ENCODE results near the gene KY. TPM values are rescaled to one million over a fixed set of nuclear protein-coding genes. Genes with fewer than 3 reads are reported as not detected.

The KY gene
- total and polyA plus RNA-seq, 4 experiments from 2014 or later: not detected

- no peaks in the 10 kb centered on the region for H3K4me1 Mint-ChIP-seq
- H3K4me3 Mint-ChIP-seq: no peak overlapping the region
- intact Hi-C loops (cut with micrococcal nuclease): no loop called here
- H3K27me3 Mint-ChIP-seq: peaks cover 4 to 6% of the 10 kb centered on the region in 2 donors
- no peak overlapping the region for H3K27ac Mint-ChIP-seq
- Histone ChIP-seq H3K4me3 (ENCODE audit: low read length in 2 of 2) (no peak overlapping the region), H3K4me1 (ENCODE audit: insufficient read depth, low read length) (no peaks in the 10 kb centered on the region), H3K36me3 (ENCODE audit: insufficient read depth, low read length) (no peaks in the 10 kb centered on the region), H3K27me3 (ENCODE audit: insufficient read depth, low read length) (no peaks in the 10 kb centered on the region), H3K9me3 (ENCODE audit: control insufficient read depth in 1 of 2, low read length in 2 of 2) (no peaks in the 10 kb centered on the region), H3K27ac (ENCODE audit: low read depth, low read length) (no peak overlapping the region)
- ChIA-PET CTCF (ENCODE audit: partially characterized antibody) (no interaction called here), POLR2A (ENCODE audit: partially characterized antibody) (no interaction called here)
- H3K9me3 Mint-ChIP-seq: peaks cover 0 to 7% (median 0%) of the 10 kb centered on the region in 8 donors
- no peaks in the 10 kb centered on the region for H3K36me3 Mint-ChIP-seq
- DNase-seq: no peak
Observed at GRCh38 chr3:134667406-134667805, 16.6 kb upstream of the KY start.

- H3K9me3 Mint-ChIP-seq: peaks cover 0 to 7% (median 0%) of the 10 kb centered on the region in 8 donors
- no peaks in the 10 kb centered on the region for H3K9me3 ChIP-seq (ENCODE audit: control insufficient read depth in 1 of 2, low read length in 2 of 2)
- H3K27me3 ChIP-seq (ENCODE audit: insufficient read depth, low read length): no peaks in the 10 kb centered on the region
- no peaks in the 10 kb centered on the region for H3K36me3 Mint-ChIP-seq
- POLR2A ChIA-PET (ENCODE audit: partially characterized antibody): no interaction called here
- H3K4me1 Mint-ChIP-seq: no peaks in the 10 kb centered on the region
- H3K4me1 ChIP-seq (ENCODE audit: insufficient read depth, low read length): no peaks in the 10 kb centered on the region
- peaks cover 4 to 6% of the 10 kb centered on the region in 2 donors for H3K27me3 Mint-ChIP-seq
- H3K4me3 ChIP-seq (ENCODE audit: low read length in 2 of 2): no peak overlapping the region
- no peak overlapping the region for H3K27ac ChIP-seq (ENCODE audit: low read depth, low read length)
- intact Hi-C loops (cut with micrococcal nuclease): no loop called here
- no peak for DNase-seq
- H3K4me3 Mint-ChIP-seq: no peak overlapping the region
- CTCF ChIA-PET (ENCODE audit: partially characterized antibody): no interaction called here
- no peak overlapping the region for H3K27ac Mint-ChIP-seq
- no peaks in the 10 kb centered on the region for H3K36me3 ChIP-seq (ENCODE audit: insufficient read depth, low read length)
Observed at GRCh38 chr3:134666885-134667284, 16.1 kb upstream of the KY start.

GRCh38 chr3:134666466-134666865 lies 15.6 kb upstream of the KY start:
- Histone ChIP-seq H3K4me1 (ENCODE audit: insufficient read depth, low read length) (no peaks in the 10 kb centered on the region), H3K36me3 (ENCODE audit: insufficient read depth, low read length) (no peaks in the 10 kb centered on the region), H3K9me3 (ENCODE audit: control insufficient read depth in 1 of 2, low read length in 2 of 2) (no peaks in the 10 kb centered on the region), H3K27ac (ENCODE audit: low read depth, low read length) (no peak overlapping the region), H3K4me3 (ENCODE audit: low read length in 2 of 2) (no peak overlapping the region), H3K27me3 (ENCODE audit: insufficient read depth, low read length) (no peaks in the 10 kb centered on the region)
- intact Hi-C loops (cut with micrococcal nuclease): no loop called here
- Mint-ChIP-seq H3K9me3 (peaks cover 0 to 4% (median 0%) of the 10 kb centered on the region in 8 donors), H3K27ac (no peak overlapping the region), H3K4me3 (no peak overlapping the region), H3K36me3 (no peaks in the 10 kb centered on the region), H3K27me3 (peaks cover 4 to 6% of the 10 kb centered on the region in 2 donors), H3K4me1 (no peaks in the 10 kb centered on the region)
- POLR2A ChIA-PET (ENCODE audit: partially characterized antibody): no interaction called here
- DNase-seq: no peak
- CTCF ChIA-PET (ENCODE audit: partially characterized antibody): no interaction called here

GRCh38 chr3:134666052-134666451 lies 15.2 kb upstream of the KY start:
- no peaks in the 10 kb centered on the region for H3K9me3 ChIP-seq (ENCODE audit: control insufficient read depth in 1 of 2, low read length in 2 of 2)

GRCh38 chr3:134665243-134665642 lies 14.4 kb upstream of the KY start:
- Mint-ChIP-seq H3K27ac (no peak overlapping the region), H3K27me3 (peaks cover 6 to 7% of the 10 kb centered on the region in 2 donors), H3K4me1 (no peaks in the 10 kb centered on the region), H3K36me3 (no peaks in the 10 kb centered on the region), H3K4me3 (no peak overlapping the region), H3K9me3 (peaks cover 0 to 4% (median 0%) of the 10 kb centered on the region in 8 donors)
- H3K27me3 ChIP-seq (ENCODE audit: insufficient read depth, low read length): no peaks in the 10 kb centered on the region
- ChIA-PET CTCF (ENCODE audit: partially characterized antibody) (no interaction called here), POLR2A (ENCODE audit: partially characterized antibody) (no interaction called here)
- no peak overlapping the region for H3K4me3 ChIP-seq (ENCODE audit: low read length in 2 of 2)
- no peaks in the 10 kb centered on the region for H3K36me3 ChIP-seq (ENCODE audit: insufficient read depth, low read length)
- DNase-seq: no peak
- H3K4me1 ChIP-seq (ENCODE audit: insufficient read depth, low read length): no peaks in the 10 kb centered on the region
- no peak overlapping the region for H3K27ac ChIP-seq (ENCODE audit: low read depth, low read length)
- no peaks in the 10 kb centered on the region for H3K9me3 ChIP-seq (ENCODE audit: control insufficient read depth in 1 of 2, low read length in 2 of 2)
- intact Hi-C loops (cut with micrococcal nuclease): no loop called here

More at GRCh38 chr3:134666052-134666451, 15.2 kb upstream of the KY start:
- H3K36me3 ChIP-seq (ENCODE audit: insufficient read depth, low read length): no peaks in the 10 kb centered on the region
- Mint-ChIP-seq H3K36me3 (no peaks in the 10 kb centered on the region), H3K4me3 (no peak overlapping the region), H3K27ac (no peak overlapping the region), H3K4me1 (no peaks in the 10 kb centered on the region), H3K9me3 (peaks cover 0 to 4% (median 0%) of the 10 kb centered on the region in 8 donors), H3K27me3 (peaks cover 6% of the 10 kb centered on the region in 2 donors)
- no peaks in the 10 kb centered on the region for H3K4me1 ChIP-seq (ENCODE audit: insufficient read depth, low read length)
- DNase-seq: no peak
- ChIA-PET CTCF (ENCODE audit: partially characterized antibody) (no interaction called here), POLR2A (ENCODE audit: partially characterized antibody) (no interaction called here)
- intact Hi-C loops (cut with micrococcal nuclease): no loop called here
- H3K4me3 ChIP-seq (ENCODE audit: low read length in 2 of 2): no peak overlapping the region
- H3K27me3 ChIP-seq (ENCODE audit: insufficient read depth, low read length): no peaks in the 10 kb centered on the region
- no peak overlapping the region for H3K27ac ChIP-seq (ENCODE audit: low read depth, low read length)

- intact Hi-C loops (cut with micrococcal nuclease): no loop called here
Observed at GRCh38 chr3:134663721-134664456, 13.1 kb upstream of the KY start.

GRCh38 chr3:134660046-134660441 lies 9.2 kb upstream of the KY start:
- H3K27me3 Mint-ChIP-seq: peaks cover 0 to 5% of the 10 kb centered on the region in 2 donors
- no peak overlapping the region for H3K4me3 Mint-ChIP-seq
- POLR2A ChIA-PET (ENCODE audit: partially characterized antibody): no interaction called here

More at GRCh38 chr3:134663721-134664456, 13.1 kb upstream of the KY start:
- Histone ChIP-seq H3K36me3 (ENCODE audit: insufficient read depth, low read length) (no peaks in the 10 kb centered on the region), H3K4me1 (ENCODE audit: insufficient read depth, low read length) (no peaks in the 10 kb centered on the region), H3K27ac (ENCODE audit: low read depth, low read length) (no peak overlapping the region), H3K27me3 (ENCODE audit: insufficient read depth, low read length) (no peaks in the 10 kb centered on the region), H3K9me3 (ENCODE audit: control insufficient read depth in 1 of 2, low read length in 2 of 2) (no peaks in the 10 kb centered on the region), H3K4me3 (ENCODE audit: low read length in 2 of 2) (no peak overlapping the region)
- H3K27me3 Mint-ChIP-seq: peaks cover 6 to 7% of the 10 kb centered on the region in 2 donors
- peaks cover 0 to 4% (median 0%) of the 10 kb centered on the region in 8 donors for H3K9me3 Mint-ChIP-seq
- H3K4me3 Mint-ChIP-seq: no peak overlapping the region
- no peak for DNase-seq
- H3K27ac Mint-ChIP-seq: no peak overlapping the region
- POLR2A ChIA-PET (ENCODE audit: partially characterized antibody): no interaction called here
- H3K4me1 Mint-ChIP-seq: no peaks in the 10 kb centered on the region
- H3K36me3 Mint-ChIP-seq: no peaks in the 10 kb centered on the region
- CTCF ChIA-PET (ENCODE audit: partially characterized antibody): no interaction called here

More at GRCh38 chr3:134660046-134660441, 9.2 kb upstream of the KY start:
- DNase-seq: no peak
- Histone ChIP-seq H3K4me1 (ENCODE audit: insufficient read depth, low read length) (no peaks in the 10 kb centered on the region), H3K36me3 (ENCODE audit: insufficient read depth, low read length) (no peaks in the 10 kb centered on the region), H3K27ac (ENCODE audit: low read depth, low read length) (no peak overlapping the region), H3K27me3 (ENCODE audit: insufficient read depth, low read length) (no peaks in the 10 kb centered on the region), H3K9me3 (ENCODE audit: control insufficient read depth in 1 of 2, low read length in 2 of 2) (no peaks in the 10 kb centered on the region), H3K4me3 (ENCODE audit: low read length in 2 of 2) (no peak overlapping the region)
- H3K27ac Mint-ChIP-seq: no peak overlapping the region
- intact Hi-C loops (cut with micrococcal nuclease): no loop called here
- H3K4me1 Mint-ChIP-seq: no peaks in the 10 kb centered on the region
- CTCF ChIA-PET (ENCODE audit: partially characterized antibody): no interaction called here
- no peaks in the 10 kb centered on the region for H3K36me3 Mint-ChIP-seq
- H3K9me3 Mint-ChIP-seq: peaks cover 0 to 4% (median 0%) of the 10 kb centered on the region in 8 donors

Data from CD4-positive, alpha-beta memory T cell (primary cell).